H1 (cell line): ENCODE data around the gene TRABD. TPM values are rescaled to one million over a fixed set of nuclear protein-coding genes. Genes with fewer than 3 reads are reported as not detected.

Experiments used
- CTCF ChIA-PET: fragments of 300-600 bp; sonication (Branson Sonifier 250); formaldehyde crosslinking; loops from one replicate; lab custom pipeline; 2021; ENCODE audit not compliant: partially characterized antibody; lab: Charles Lee
- POLR2A ChIA-PET: fragments of 300-600 bp; sonication (Branson Sonifier 250); formaldehyde crosslinking; loops from one replicate; lab custom pipeline; 2021; ENCODE audit warnings: inconsistent platforms; ENCODE audit not compliant: partially characterized antibody; lab: Charles Lee
- DNase-seq, 2 experiments: peaks; one replicate each; pipeline versions ENCODE4 v3.0.0 to v3.0.0-alpha.2; 2010 to 2022; ENCODE audit warnings: low spot score in 2 of 2, low read depth in 1 of 2, mixed read lengths in 1 of 2
- FAIRE-seq: peaks from 2 replicates; lab custom pipeline; 2011; peaks lifted over from hg19 to GRCh38; lab: Jason Lieb, UNC
- H2AFZ ChIP-seq: 2 replicates; pipeline ENCODE4 v1.8.1; 2012; ENCODE audit warnings: low read length, inconsistent platforms
- H2AK5ac ChIP-seq: 2 replicates; pipeline ENCODE4 v1.6.1; 2013; ENCODE audit warnings: low read depth, low read length
- H2BK120ac ChIP-seq: replicated peaks from 2 replicates; pipeline ENCODE3; 2013; ENCODE audit warnings: low read depth, low read length, inconsistent platforms
- H2BK12ac ChIP-seq: 2 replicates; pipeline ENCODE4 v1.6.1; 2013; ENCODE audit warnings: low read depth, low read length
- H2BK15ac ChIP-seq: 2 replicates; pipeline ENCODE4 v1.6.1; 2013; ENCODE audit warnings: low read length
- H2BK20ac ChIP-seq: 2 replicates; pipeline ENCODE4 v1.6.1; 2013; ENCODE audit warnings: low read length
- H2BK5ac ChIP-seq: 2 replicates; pipeline ENCODE4 v1.6.1; 2013; ENCODE audit warnings: low read depth, low read length
- H3K14ac ChIP-seq: 2 replicates; pipeline ENCODE4 v1.6.1; 2013; ENCODE audit warnings: inconsistent platforms; ENCODE audit not compliant: insufficient read length
- H3K18ac ChIP-seq: 2 replicates; pipeline ENCODE4 v1.6.1; 2013; ENCODE audit warnings: low read length; ENCODE audit errors: extremely low read depth
- H3K23ac ChIP-seq: 2 replicates; pipeline ENCODE4 v1.6.1; 2013; ENCODE audit warnings: inconsistent platforms; ENCODE audit not compliant: insufficient read length
- H3K23me2 ChIP-seq: 2 replicates; pipeline ENCODE4 v1.6.1; 2013; ENCODE audit warnings: low read depth, low read length
- H3K27ac ChIP-seq: 2 replicates; pipeline ENCODE4 v1.6.1; 2011; ENCODE audit warnings: low read depth, low read length, inconsistent platforms
- H3K27me3 ChIP-seq, 4 experiments: replicated peaks in 1 of 4; 1 replicate in 1 of 4; 2 replicates in 3 of 4; pipeline versions ENCODE4 v1.6.1 to v1.8.1; 2011 to 2013; ENCODE audit warnings: low read length in 3 of 4, mild to moderate bottlenecking in 3 of 4, inconsistent platforms in 2 of 4, mixed read lengths in 2 of 4, moderate library complexity in 1 of 4; ENCODE audit not compliant: control insufficient read depth in 3 of 4, insufficient read depth in 3 of 4; ENCODE audit errors: extremely low read depth in 1 of 4
- H3K36me3 ChIP-seq, 4 experiments: 2 replicates each; pipeline versions ENCODE4 v1.6.1 to v1.8.1; 2011 to 2013; ENCODE audit warnings: mild to moderate bottlenecking in 4 of 4, low read length in 3 of 4, moderate library complexity in 2 of 4, control low read depth in 1 of 4, inconsistent platforms in 1 of 4; ENCODE audit not compliant: insufficient read depth in 4 of 4, control insufficient read depth in 2 of 4
- H3K4ac ChIP-seq: replicated peaks from 2 replicates; pipeline ENCODE3; 2013; ENCODE audit warnings: low read length, low read depth, mixed read lengths, inconsistent platforms; ENCODE audit not compliant: insufficient read length
- H3K4me1 ChIP-seq, 4 experiments: replicated peaks in 1 of 4; 1 replicate in 1 of 4; 2 replicates in 3 of 4; pipeline versions ENCODE4 v1.6.1 to v1.8.1; 2011 to 2013; ENCODE audit warnings: low read length in 3 of 4, inconsistent platforms in 2 of 4, mixed read lengths in 1 of 4; ENCODE audit not compliant: insufficient read depth in 4 of 4, control insufficient read depth in 3 of 4
- H3K4me2 ChIP-seq, 2 experiments: 2 replicates each; pipeline versions ENCODE4 v1.6.1 to v1.8.1; 2011 to 2013; ENCODE audit warnings: low read depth in 2 of 2, low read length in 2 of 2, control low read depth in 1 of 2, inconsistent platforms in 1 of 2, mild to moderate bottlenecking in 1 of 2; ENCODE audit not compliant: insufficient read depth in 1 of 2
- H3K4me3 ChIP-seq, 4 experiments: fragments of 200-600, 300-600 bp in 1 of 4; sonication (generic), shearing (Covaris generic), sonication (Bioruptor Twin) in 1 of 4; 2 replicates each; pipeline versions ENCODE4 v1.5.1 to v1.8.1; 2011 to 2016; ENCODE audit warnings: low read length in 4 of 4, low read depth in 3 of 4, control low read depth in 2 of 4, inconsistent platforms in 2 of 4, mild to moderate bottlenecking in 2 of 4, mixed read lengths in 1 of 4, moderate library complexity in 1 of 4; ENCODE audit not compliant: insufficient read depth in 2 of 4; ENCODE audit errors: extremely low read depth in 1 of 4
- H3K56ac ChIP-seq: replicated peaks from 2 replicates; pipeline ENCODE3; 2013; ENCODE audit warnings: low read depth, mild to moderate bottlenecking, mixed read lengths, low read length, inconsistent platforms; ENCODE audit not compliant: insufficient read length
- H3K79me1 ChIP-seq: 2 replicates; pipeline ENCODE4 v1.6.1; 2013; ENCODE audit warnings: low read depth, low read length, control low read depth
- H3K79me2 ChIP-seq, 2 experiments: 2 replicates each; pipeline versions ENCODE4 v1.6.1 to v1.8.1; 2012 to 2013; ENCODE audit warnings: low read length in 2 of 2, mild to moderate bottlenecking in 2 of 2, inconsistent platforms in 1 of 2; ENCODE audit not compliant: insufficient read depth in 2 of 2, control insufficient read depth in 1 of 2
- H3K9ac ChIP-seq, 4 experiments: replicated peaks in 1 of 4; 1 replicate in 1 of 4; 2 replicates in 3 of 4; pipeline versions ENCODE4 v1.6.1 to v1.8.1; 2011 to 2013; ENCODE audit warnings: low read depth in 3 of 4, low read length in 3 of 4, control low read depth in 2 of 4, mild to moderate bottlenecking in 2 of 4, moderate library complexity in 2 of 4, inconsistent platforms in 1 of 4; ENCODE audit errors: extremely low read depth in 1 of 4
- H3K9me3 ChIP-seq, 2 experiments: 2 replicates each; pipeline versions ENCODE4 v1.6.1 to v1.8.1; 2012 to 2013; ENCODE audit warnings: mild to moderate bottlenecking in 2 of 2, moderate library complexity in 2 of 2, control low read depth in 1 of 2, inconsistent platforms in 1 of 2, low read depth in 1 of 2, low read length in 1 of 2, mixed read lengths in 1 of 2; ENCODE audit not compliant: insufficient read depth in 2 of 2
- H4K20me1 ChIP-seq, 2 experiments: replicated peaks in 1 of 2; 2 replicates each; pipeline versions ENCODE3 to v1.8.1; 2011 to 2013; ENCODE audit warnings: inconsistent platforms in 2 of 2, low read length in 2 of 2, mild to moderate bottlenecking in 1 of 2; ENCODE audit not compliant: insufficient read depth in 2 of 2, control insufficient read depth in 1 of 2
- H4K5ac ChIP-seq: 2 replicates; pipeline ENCODE4 v1.6.1; 2013; ENCODE audit warnings: low read length, low read depth, mixed read lengths, inconsistent platforms; ENCODE audit not compliant: insufficient read length
- H4K8ac ChIP-seq: 2 replicates; pipeline ENCODE4 v1.8.0; 2013; ENCODE audit warnings: mild to moderate bottlenecking, moderate library complexity, low read length, inconsistent platforms; ENCODE audit not compliant: insufficient read depth; ENCODE audit errors: extremely low read depth
- H4K91ac ChIP-seq: replicated peaks from 2 replicates; pipeline ENCODE3; 2013; ENCODE audit warnings: low read length, mixed read lengths, inconsistent platforms; ENCODE audit not compliant: insufficient read length
- ATF2 ChIP-seq: IDR thresholded peaks from 2 replicates; pipeline ENCODE4 v1.6.1; 2012; ENCODE audit warnings: low read length, inconsistent platforms
- CHD2 ChIP-seq: IDR thresholded peaks from 2 replicates; pipeline ENCODE4 v1.6.1; 2012; ENCODE audit warnings: low read length, improper control_type of control experiment
- GABPA ChIP-seq: IDR thresholded peaks from 2 replicates; pipeline ENCODE4 v1.6.1; 2011; ENCODE audit warnings: mild to moderate bottlenecking, low read length, moderate library complexity, borderline replicate concordance; ENCODE audit not compliant: insufficient read depth
- JUN ChIP-seq: IDR thresholded peaks from 2 replicates; pipeline ENCODE4 v1.6.1; 2011; ENCODE audit warnings: low read depth, mild to moderate bottlenecking, improper control_type of control experiment, low read length
- JUND ChIP-seq: IDR thresholded peaks from 2 replicates; pipeline ENCODE4 v1.6.1; 2011; ENCODE audit warnings: mild to moderate bottlenecking, improper control_type of control experiment, low read length
- MAFK ChIP-seq: IDR thresholded peaks from 2 replicates; pipeline ENCODE4 v1.6.1; 2012; ENCODE audit warnings: low read depth, mild to moderate bottlenecking, improper control_type of control experiment, low read length
- RNF2 ChIP-seq: fragments of 200-900, 300-1000 bp; sonication (generic); IDR thresholded peaks from 2 replicates; pipeline ENCODE4 v1.7.1; 2016; ENCODE audit warnings: borderline replicate concordance, low read depth, mild to moderate bottlenecking, antibody characterized with exemption, low read length; ENCODE audit not compliant: poor library complexity, severe bottlenecking; ENCODE audit errors: missing control alignments
- SP4 ChIP-seq: IDR thresholded peaks from 2 replicates; pipeline ENCODE4 v1.6.1; 2012; ENCODE audit warnings: low read length, inconsistent platforms
- ZNF274 ChIP-seq: IDR thresholded peaks from 2 replicates; pipeline ENCODE4 v1.7.0; 2012; ENCODE audit warnings: low read length, borderline replicate concordance; ENCODE audit errors: extremely low read depth
- WGBS, 2 experiments: shearing (Covaris generic) in 1 of 2; methylation state at CpG; one replicate each; pipeline versions ENCODE4 v1.1.6 to v1.1.7; 2013 to 2015; ENCODE audit warnings: low lambda C conversion rate in 2 of 2, mixed read lengths in 2 of 2, inconsistent platforms in 1 of 2, low coverage in 1 of 2, missing lambda C conversion rate in 1 of 2; ENCODE audit not compliant: insufficient replicate concordance in 2 of 2, insufficient coverage in 1 of 2, insufficient read length in 1 of 2; ENCODE audit errors: extremely low coverage in 1 of 2, missing lambda C conversion rate in 1 of 2; 5-methylcytosine and 5-hydroxymethylcytosine counted together
- polyA plus RNA-seq, 7 experiments: library from polyadenylated mRNA; depleted of rRNA in 3 of 7; stranded (reverse) in 5 of 7; unstranded in 2 of 7; fragments of >200 nt in 5 of 7; fragments of 200-250 nt in 2 of 7; gene quantifications; 1 replicate in 5 of 7; 2 replicates in 1 of 7; 4 replicates in 1 of 7; pipeline versions ENCODE4 v1.2.1 to v1.2.3, GENCODE V29; 2011 to 2013; ENCODE audit warnings: missing spikeins in 2 of 7, mixed read lengths in 2 of 7
- total RNA-seq: library from RNA; stranded (reverse); fragmentation: NEBNext Ultra II Directional; extraction: Animal tissue kit (Norgen Biotek cat#: 25700); gene quantifications from 2 replicates; pipeline ENCODE4 v1.2.1, GENCODE V29; 2021

TRABD gene
- total and polyA plus RNA-seq, 2 of the 8 experiments (the other 6 are each of a cell fraction or from before 2014, with no cell fraction given) = 44.2 to 57.5 TPM

GRCh38 chr22:50173983-50174355 is 11.7 kb upstream of the TRABD start:
- H3K79me2 ChIP-seq = no peaks in the 10 kb centered on the region
- WGBS, 2 experiments = 93% methylated on average over 4 of the region's 6 CpGs; no CpG with 5 or more reads in 1 of the 2 experiments
- no peak overlapping the region for H2BK120ac ChIP-seq
- H2BK20ac ChIP-seq = no peak overlapping the region
- no peak overlapping the region for H3K4me3 ChIP-seq
- peaks cover 0 to 3% of the 10 kb centered on the region in 2 experiments for H4K20me1 ChIP-seq
- H3K23me2 ChIP-seq = peaks cover 5% of the 10 kb centered on the region; the same call in 1 of the 2 replicates
- no peak for FAIRE-seq
- ChIA-PET POLR2A (no interaction called here), CTCF (no interaction called here)
- no peaks in the 10 kb centered on the region for H3K9me3 ChIP-seq
- H3K36me3 ChIP-seq = no peaks in the 10 kb centered on the region
- H3K18ac ChIP-seq = no peak overlapping the region
- H3K9ac ChIP-seq = no peak overlapping the region
- DNase-seq = no peak
- no peak overlapping the region for H4K8ac ChIP-seq
- H3K27ac ChIP-seq = no peak overlapping the region
- H3K79me1 ChIP-seq = no peaks in the 10 kb centered on the region; the same call in 1 of the 2 replicates
- H3K4me2 ChIP-seq = no peak overlapping the region
- no peak overlapping the region for H2AK5ac ChIP-seq
- H4K91ac ChIP-seq = no peak overlapping the region
- no peak overlapping the region for H3K4ac ChIP-seq
- H2BK5ac ChIP-seq = no peak overlapping the region
- no peak overlapping the region for H2BK15ac ChIP-seq
- H3K14ac ChIP-seq = no peak overlapping the region
- no peak overlapping the region for H3K23ac ChIP-seq
- H3K27me3 ChIP-seq = peaks cover 2 to 22% (median 12%) of the 10 kb centered on the region in 4 experiments; a peak in 6 of 7 replicates
- peaks cover 0 to 13% (median 2%) of the 10 kb centered on the region in 4 experiments; a peak in 4 of 7 replicates for H3K4me1 ChIP-seq
- no peak overlapping the region for H4K5ac ChIP-seq
- TF ChIP-seq ATF2 (no peak), ZNF274 (no peak), CHD2 (no peak), JUND (no peak), SP4 (no peak), RNF2 (no peak), GABPA (no peak), JUN (no peak), MAFK (no peak)
- no peak overlapping the region for H3K56ac ChIP-seq
- no peak overlapping the region for H2AFZ ChIP-seq
- no peak overlapping the region for H2BK12ac ChIP-seq
